H1 (cell line): ENCODE data around the gene TTC28.

ENCODE experiments used
- CEBPB ChIP-seq: IDR thresholded peaks from 2 replicates; pipeline ENCODE4 v1.6.1; 2012; ENCODE audit warnings: low read depth, low read length
- KDM5A ChIP-seq: fragments of 200-600 bp; IDR thresholded peaks from 2 replicates; pipeline ENCODE4 v1.7.1; 2012; ENCODE audit warnings: mild to moderate bottlenecking, low read length, inconsistent platforms, mixed read lengths
- POLR2AphosphoS5 ChIP-seq: IDR thresholded peaks from 2 replicates; pipeline ENCODE4 v1.6.1; 2011; ENCODE audit warnings: low read depth, low read length

DNA sequence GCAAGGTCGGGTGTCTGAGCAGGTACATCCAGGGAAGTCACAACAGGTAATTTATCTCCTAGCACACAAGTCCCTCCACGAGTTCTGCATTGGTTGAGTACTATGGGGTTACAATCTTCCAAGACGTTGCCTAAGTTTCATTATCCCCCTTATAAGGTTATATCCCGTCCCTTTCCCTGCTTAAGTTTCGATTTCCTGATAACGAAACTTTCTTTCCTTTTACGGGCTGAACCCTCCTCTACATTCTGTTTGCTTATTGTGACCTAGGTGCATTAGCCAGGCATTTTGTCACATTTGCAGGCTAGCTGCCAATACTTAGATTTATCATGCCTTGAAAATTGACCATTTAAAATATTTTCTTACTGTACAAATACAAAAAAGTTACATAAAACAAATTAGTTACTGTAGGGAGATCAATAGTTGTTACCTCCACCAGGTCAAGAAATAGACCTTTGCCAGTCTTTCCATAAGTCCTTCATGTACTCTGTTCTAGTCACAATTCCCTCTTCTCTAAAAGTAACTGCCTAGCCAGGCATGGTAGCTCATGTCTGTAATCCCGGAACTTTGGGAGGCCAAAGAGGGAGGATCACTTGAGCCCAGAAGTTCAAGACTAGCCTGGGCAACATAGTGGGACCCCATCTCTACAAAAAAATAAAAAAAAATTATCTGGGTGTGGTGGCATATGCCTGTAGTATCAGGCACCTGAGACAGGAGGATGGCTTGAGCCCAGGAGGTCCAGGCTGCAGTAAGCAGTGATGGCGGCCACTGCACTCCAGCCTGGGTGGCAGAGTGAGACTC is 746.3 kb downstream of the TTC28 start:
- TF ChIP-seq POLR2AphosphoS5 (no peak), CEBPB (no peak), KDM5A (no peak)
